B cell (primary cell): Measurements from ENCODE around the gene NAT10. TPM values are rescaled to one million over a fixed set of nuclear protein-coding genes. Genes with fewer than 3 reads are reported as not detected.

Experiments used
- ATAC-seq: fragments of 200-7000 bp; cut with Tn5 transposase; one replicate; pipeline ENCODE4 v1.10.0; 2021; ENCODE audit warnings: low read depth, mild to moderate bottlenecking, moderate number of reproducible peaks, moderate library complexity
- CTCF ChIA-PET: fragments of 350-600 bp; sonication (Branson Sonifier 250); formaldehyde crosslinking; loops from one replicate; lab custom pipeline; 2021; ENCODE audit warnings: antibody characterized with exemption, inconsistent platforms; lab: Charles Lee
- POLR2A ChIA-PET: fragments of 350-600 bp; sonication (Branson Sonifier 250); formaldehyde crosslinking; loops from one replicate; lab custom pipeline; 2021; ENCODE audit warnings: antibody characterized with exemption; lab: Charles Lee
- DNase-seq: peaks from one replicate; pipeline ENCODE4 v3.0.0; 2013
- H2AFZ ChIP-seq: 2 replicates; pipeline ENCODE4 v1.6.1; 2012; ENCODE audit warnings: mild to moderate bottlenecking, low read depth, low read length; ENCODE audit not compliant: insufficient read depth, poor library complexity, severe bottlenecking
- H3K27ac ChIP-seq, 2 donors: 1 replicate in 1 of 2; 2 replicates in 1 of 2; pipeline ENCODE4 v1.5.1; 2012 to 2013; ENCODE audit warnings: low read length in 2 of 2, mild to moderate bottlenecking in 2 of 2, moderate library complexity in 1 of 2
- H3K27me3 ChIP-seq, 4 experiments: fragments of 200-600 bp in 1 of 4; sonication (generic) in 1 of 4; replicated peaks in 1 of 4; 1 replicate in 2 of 4; 2 replicates in 2 of 4; pipeline versions ENCODE4 v1.6.1 to v1.7.0; 2013 to 2016; ENCODE audit warnings: low read length in 3 of 4, mild to moderate bottlenecking in 2 of 4, mixed read lengths in 1 of 4, moderate library complexity in 1 of 4; ENCODE audit not compliant: insufficient read depth in 4 of 4, control insufficient read depth in 3 of 4; ENCODE audit errors: control extremely low read depth in 1 of 4
- H3K36me3 ChIP-seq, 2 experiments: replicated peaks in 1 of 2; 1 replicate in 1 of 2; 2 replicates in 1 of 2; pipeline versions ENCODE4 v1.6.1 to v1.7.1; 2013; ENCODE audit warnings: low read length in 1 of 2; ENCODE audit not compliant: insufficient read depth in 2 of 2, control insufficient read depth in 1 of 2; ENCODE audit errors: control extremely low read depth in 1 of 2, extremely low read depth in 1 of 2
- H3K4me1 ChIP-seq, 2 donors: fragments of 200-600 bp in 1 of 2; sonication (generic) in 1 of 2; 1 replicate in 1 of 2; 2 replicates in 1 of 2; pipeline versions ENCODE4 v1.5.1 to v1.6.1; 2013 to 2017; ENCODE audit warnings: low read length in 2 of 2; ENCODE audit not compliant: control insufficient read depth in 2 of 2, insufficient read depth in 2 of 2
- H3K4me2 ChIP-seq: replicated peaks from 2 replicates; pipeline ENCODE3; 2012; ENCODE audit warnings: mild to moderate bottlenecking, low read depth, low read length; ENCODE audit not compliant: poor library complexity, severe bottlenecking
- H3K4me3 ChIP-seq, 5 experiments: fragments of 200-600 bp in 1 of 5; sonication (generic) in 1 of 5; 1 replicate in 3 of 5; 2 replicates in 2 of 5; pipeline versions ENCODE4 v1.5.1 to v1.7.0; 2011 to 2016; ENCODE audit warnings: low read length in 4 of 5, mild to moderate bottlenecking in 4 of 5, low read depth in 2 of 5, control low read depth in 1 of 5, moderate library complexity in 1 of 5; ENCODE audit not compliant: insufficient read depth in 1 of 5; ENCODE audit errors: control extremely low read depth in 1 of 5, extremely low read depth in 1 of 5
- H3K79me2 ChIP-seq: fragments of 200-600 bp; sonication (generic); one replicate; pipeline ENCODE4 v1.6.0; 2016; ENCODE audit warnings: low read length; ENCODE audit not compliant: control insufficient read depth, insufficient read depth
- H3K9ac ChIP-seq: fragments of 200-600 bp; sonication (generic); 2 replicates; pipeline ENCODE4 v1.6.1; 2017; ENCODE audit warnings: mild to moderate bottlenecking, low read length, moderate library complexity
- H3K9me3 ChIP-seq, 3 donors: one replicate each; pipeline versions ENCODE4 v1.6.1 to v1.7.1; 2013; ENCODE audit warnings: low read length in 2 of 3; ENCODE audit not compliant: control insufficient read depth in 2 of 3, insufficient read depth in 1 of 3; ENCODE audit errors: control extremely low read depth in 1 of 3
- H4K20me1 ChIP-seq: 2 replicates; pipeline ENCODE4 v1.6.0; 2012; ENCODE audit warnings: mild to moderate bottlenecking, low read length; ENCODE audit not compliant: insufficient read depth, control insufficient read depth, poor library complexity, severe bottlenecking
- H3K27ac Mint-ChIP-seq: one replicate; pipeline ENCODE4 v1.8.0; 2021; ENCODE audit warnings: mixed read lengths
- H3K27me3 Mint-ChIP-seq: one replicate; pipeline ENCODE4 v1.8.0; 2021; ENCODE audit warnings: mixed read lengths
- H3K4me1 Mint-ChIP-seq: one replicate; pipeline ENCODE4 v1.8.0; 2021; ENCODE audit warnings: mixed read lengths
- H3K4me3 Mint-ChIP-seq: one replicate; pipeline ENCODE4 v1.8.0; 2021; ENCODE audit warnings: mixed read lengths
- H3K9me3 Mint-ChIP-seq: one replicate; pipeline ENCODE4 v1.8.0; 2022; ENCODE audit warnings: mixed read lengths; ENCODE audit not compliant: insufficient read depth
- CTCF ChIP-seq: fragments of 200-600 bp; IDR thresholded peaks from one replicate; pipeline ENCODE4 v1.8.0; 2022; ENCODE audit warnings: antibody characterized with exemption, mild to moderate bottlenecking
- EZH2 ChIP-seq: IDR thresholded peaks from 2 replicates; pipeline ENCODE4 v1.6.1; 2012; ENCODE audit warnings: borderline replicate concordance, low read depth, mild to moderate bottlenecking, moderate library complexity, low read length; ENCODE audit not compliant: insufficient read depth, poor library complexity, severe bottlenecking
- WGBS: methylation state at CpG from one replicate; pipeline ENCODE4 v1.1.5; 2013; ENCODE audit warnings: missing lambda C conversion rate; ENCODE audit not compliant: insufficient coverage; 5-methylcytosine and 5-hydroxymethylcytosine counted together
- intact Hi-C: fragments of 100-400 bp; cut with micrococcal nuclease; formaldehyde crosslinking; loops from one replicate; pipeline ENCODE4 v1.10.0; 2022
- polyA plus RNA-seq: library from polyadenylated mRNA; depleted of rRNA; stranded (reverse); fragments of >200 nt; gene quantifications from 2 replicates; pipeline ENCODE4 v1.2.3, GENCODE V29; 2012
- total RNA-seq, 2 donors: library from RNA; stranded (reverse); fragments of 120-200 nt in 1 of 2; gene quantifications; 1 replicate in 1 of 2; 2 replicates in 1 of 2; pipeline versions ENCODE4 v1.2.3 to v1.2.4, GENCODE V29; 2013 to 2022

The NAT10 gene
- total and polyA plus RNA-seq, 2 donors (not counting 1 experiment from before 2014, with no cell fraction given) = 24.9 to 73.5 TPM

GRCh38 chr11:34067383-34068065, 37.9 kb upstream of the NAT10 start:
- ChIA-PET CTCF (interaction anchor here (0.6 to 1.7 kb wide), 3 partner anchors 10 to 69 kb away, joined by 3 to 8 read pairs (median 4); no protein-coding TSS in a partner anchor), POLR2A (no interaction called here)
- no peak for TF ChIP-seq CTCF
- no peak for TF ChIP-seq EZH2
- Mint-ChIP-seq H3K4me3 (peak overlapping the region; percentile 38), H3K27ac (peak overlapping the region; percentile 53), H3K4me1 (peaks cover 53% of the 10 kb centered on the region), H3K27me3 (no peaks in the 10 kb centered on the region), H3K9me3 (no peaks in the 10 kb centered on the region)
- ATAC-seq (peak; percentile 77), DNase-seq (peak; percentile 58)
- Histone ChIP-seq H3K27ac (peak overlapping the region; percentile 16 to 38), H2AFZ (no peak overlapping the region), H3K4me1 (peaks cover 14 to 17% of the 10 kb centered on the region in 2 donors), H3K4me3 (no peak overlapping the region), H3K36me3 (peaks cover 7 to 31% of the 10 kb centered on the region in 2 experiments), H4K20me1 (peaks cover 92% of the 10 kb centered on the region), H3K9ac (peak overlapping the region; percentile 4), H3K27me3 (no peaks in the 10 kb centered on the region), H3K9me3 (no peaks in the 10 kb centered on the region), H3K79me2 (peaks cover 99% of the 10 kb centered on the region), H3K4me2 (peak overlapping the region; percentile 40)
- intact Hi-C loops = loop anchor here (2.0 to 5.0 kb wide), 2 partner anchors 15 to 70 kb away; no protein-coding TSS in a partner anchor
- WGBS = 62% methylated on average over 6 of the region's 7 CpGs

GRCh38 chr11:34068111-34068510, 37.3 kb upstream of the NAT10 start:
- POLR2A ChIA-PET = no interaction called here
- TF ChIP-seq EZH2 (no peak), CTCF (no peak)
- Histone ChIP-seq H4K20me1 (peaks cover 90% of the 10 kb centered on the region), H3K4me2 (peak overlapping the region; percentile 40), H3K4me1 (peaks cover 14 to 17% of the 10 kb centered on the region in 2 donors), H3K4me3 (no peak overlapping the region), H3K9ac (peak overlapping the region; percentile 4), H3K36me3 (peaks cover 7 to 34% of the 10 kb centered on the region in 2 experiments), H3K27ac (peak overlapping the region; percentile 16 to 38), H2AFZ (no peak overlapping the region), H3K27me3 (no peaks in the 10 kb centered on the region), H3K79me2 (peaks cover 99% of the 10 kb centered on the region), H3K9me3 (no peaks in the 10 kb centered on the region)
- Mint-ChIP-seq H3K27me3 (no peaks in the 10 kb centered on the region), H3K4me3 (peak overlapping the region; percentile 38), H3K4me1 (peaks cover 51% of the 10 kb centered on the region), H3K27ac (peak overlapping the region; percentile 53), H3K9me3 (no peaks in the 10 kb centered on the region)
- 80% methylated on average over 1 of the region's 2 CpGs for WGBS
- CTCF ChIA-PET = interaction anchor here (1.4 to 1.7 kb wide), 2 partner anchors 9 to 69 kb away, joined by 4 to 8 read pairs; no protein-coding TSS in a partner anchor
- intact Hi-C loops = loop anchor here (5.0 kb wide), 1 partner anchor 71 kb away; no protein-coding TSS in a partner anchor
- ATAC-seq (no peak), DNase-seq (no peak)
